OCI-LY1 (cell line): ENCODE results near the gene POP7.

ENCODE experiments used
- H2AFZ ChIP-seq: fragments of 200-600 bp; sonication (generic), shearing (Covaris generic); 2 replicates; pipeline ENCODE4 v1.6.0; 2014; ENCODE audit warnings: antibody characterized with exemption, mild to moderate bottlenecking, low read length
- H3F3A ChIP-seq: fragments of 200-600 bp; sonication (generic), shearing (Covaris generic); 2 replicates; pipeline ENCODE4 v1.6.0; 2014; ENCODE audit warnings: mild to moderate bottlenecking, antibody characterized with exemption, low read length, moderate library complexity; ENCODE audit not compliant: insufficient read depth
- H3K27ac ChIP-seq: fragments of 200-600 bp; sonication (generic); 2 replicates; pipeline ENCODE4 v1.5.1; 2014; ENCODE audit warnings: low read length, mixed run types, mild to moderate bottlenecking, low read depth; ENCODE audit not compliant: poor library complexity, severe bottlenecking
- H3K27me3 ChIP-seq: fragments of 200-600 bp; sonication (generic); 2 replicates; pipeline ENCODE4 v1.6.0; 2014; ENCODE audit warnings: antibody characterized with exemption, mild to moderate bottlenecking, low read length, moderate library complexity; ENCODE audit not compliant: insufficient read depth
- H3K36me3 ChIP-seq: fragments of 200-600 bp; sonication (generic); 2 replicates; pipeline ENCODE4 v1.6.1; 2014; ENCODE audit warnings: mild to moderate bottlenecking, antibody characterized with exemption, low read length, moderate library complexity, mixed read lengths; ENCODE audit not compliant: insufficient read depth
- H3K4me1 ChIP-seq: fragments of 200-600 bp; sonication (generic); 2 replicates; pipeline ENCODE4 v1.5.1; 2014; ENCODE audit warnings: mild to moderate bottlenecking, low read length, moderate library complexity; ENCODE audit not compliant: insufficient read depth, severe bottlenecking
- H3K4me2 ChIP-seq: fragments of 200-600 bp; sonication (generic), shearing (Covaris generic); 2 replicates; pipeline ENCODE4 v1.6.1; 2014; ENCODE audit warnings: low read length
- H3K4me3 ChIP-seq: fragments of 200-600 bp; sonication (generic); 2 replicates; pipeline ENCODE4 v1.5.1; 2014; ENCODE audit warnings: low read length, low read depth, mild to moderate bottlenecking, mixed read lengths; ENCODE audit not compliant: poor library complexity, severe bottlenecking
- H3K79me2 ChIP-seq: fragments of 200-600 bp; shearing (Covaris generic); 2 replicates; pipeline ENCODE4 v1.6.1; 2016; ENCODE audit warnings: mixed run types, low read length, mixed read lengths; ENCODE audit not compliant: insufficient read depth
- H3K9ac ChIP-seq: fragments of 200-600 bp; sonication (generic), shearing (Covaris generic); 2 replicates; pipeline ENCODE4 v1.6.1; 2014; ENCODE audit warnings: mild to moderate bottlenecking, low read length, mixed read lengths
- H3K9me2 ChIP-seq: fragments of 200-600 bp; sonication (generic), shearing (Covaris generic); 2 replicates; pipeline ENCODE4 v1.6.1; 2014; ENCODE audit warnings: low read depth, mild to moderate bottlenecking, low read length, mixed read lengths
- H3K9me3 ChIP-seq: fragments of 200-600 bp; shearing (Covaris generic); 2 replicates; pipeline ENCODE4 v1.6.1; 2014; ENCODE audit warnings: low read length, mixed read lengths
- H4K20me1 ChIP-seq: fragments of 200-600 bp; sonication (generic), shearing (Covaris generic); 2 replicates; pipeline ENCODE4 v1.6.0; 2016; ENCODE audit warnings: mild to moderate bottlenecking, low read length; ENCODE audit not compliant: insufficient read depth
- CTCF ChIP-seq: fragments of 200-600 bp; sonication (generic), shearing (Covaris generic); IDR thresholded peaks from 2 replicates; pipeline ENCODE4 v1.5.1; 2017; ENCODE audit warnings: mild to moderate bottlenecking, antibody characterized with exemption, low read length, moderate library complexity, mixed read lengths
- EZH2 ChIP-seq: fragments of 200-600 bp; sonication (generic), shearing (Covaris generic); IDR thresholded peaks from 2 replicates; pipeline ENCODE4 v1.8.0; 2017; ENCODE audit warnings: borderline replicate concordance, mixed run types, mild to moderate bottlenecking, antibody characterized with exemption, low read length, moderate library complexity, mixed read lengths

The POP7 gene

GRCh38 chr7:100685631-100686145 is 20.2 kb upstream of the POP7 start:
- Histone ChIP-seq H3K9me2 (no peaks in the 10 kb centered on the region), H4K20me1 (no peaks in the 10 kb centered on the region), H2AFZ (no peak overlapping the region), H3K4me3 (no peak overlapping the region), H3K79me2 (peaks cover 10% of the 10 kb centered on the region), H3K4me2 (no peak overlapping the region), H3K9me3 (no peaks in the 10 kb centered on the region), H3K4me1 (no peaks in the 10 kb centered on the region), H3K27ac (no peak overlapping the region), H3K27me3 (no peaks in the 10 kb centered on the region), H3K36me3 (peaks cover 95% of the 10 kb centered on the region), H3K9ac (no peak overlapping the region), H3F3A (no peaks in the 10 kb centered on the region)
- no peak for TF ChIP-seq EZH2
- TF ChIP-seq CTCF = no peak

GRCh38 chr7:100686201-100686821 is 19.6 kb upstream of the POP7 start:
- no peaks in the 10 kb centered on the region for H3K9me2 ChIP-seq
- peaks cover 6% of the 10 kb centered on the region for H3K4me1 ChIP-seq
- no peaks in the 10 kb centered on the region for H3F3A ChIP-seq
- TF ChIP-seq CTCF (no peak), EZH2 (no peak)
- no peak overlapping the region for H3K4me3 ChIP-seq
- peaks cover 17% of the 10 kb centered on the region for H3K79me2 ChIP-seq
- H3K27ac ChIP-seq = no peak overlapping the region
- no peak overlapping the region for H2AFZ ChIP-seq
- H3K27me3 ChIP-seq = no peaks in the 10 kb centered on the region
- no peak overlapping the region for H3K9ac ChIP-seq
- H3K9me3 ChIP-seq = no peaks in the 10 kb centered on the region
- H3K36me3 ChIP-seq = peaks cover 94% of the 10 kb centered on the region
- no peak overlapping the region for H3K4me2 ChIP-seq
- no peaks in the 10 kb centered on the region for H4K20me1 ChIP-seq

- Histone ChIP-seq H2AFZ (no peak overlapping the region), H3K4me2 (no peak overlapping the region), H3F3A (no peaks in the 10 kb centered on the region), H3K36me3 (peaks cover 89% of the 10 kb centered on the region), H3K79me2 (peaks cover 21% of the 10 kb centered on the region), H3K9ac (no peak overlapping the region), H3K4me1 (peaks cover 11% of the 10 kb centered on the region), H3K4me3 (no peak overlapping the region), H3K27ac (no peak overlapping the region), H3K9me3 (no peaks in the 10 kb centered on the region), H3K9me2 (no peaks in the 10 kb centered on the region), H3K27me3 (no peaks in the 10 kb centered on the region), H4K20me1 (no peaks in the 10 kb centered on the region)
- TF ChIP-seq CTCF (no peak), EZH2 (no peak)
Measured at GRCh38 chr7:100686822-100687211, 19.1 kb upstream of the POP7 start.
